Measurements from ENCODE around the gene WDR33.

WDR33 gene

GRCh38 chr2:127662937-127663565 lies 147.9 kb downstream of the WDR33 start:
- Histone ChIP-seq H4K20me1 (ENCODE audit: insufficient read depth) (no peaks in the 10 kb centered on the region), H3K27me3 (ENCODE audit: insufficient read depth, low read depth) (no peaks in the 10 kb centered on the region)

DNA sequence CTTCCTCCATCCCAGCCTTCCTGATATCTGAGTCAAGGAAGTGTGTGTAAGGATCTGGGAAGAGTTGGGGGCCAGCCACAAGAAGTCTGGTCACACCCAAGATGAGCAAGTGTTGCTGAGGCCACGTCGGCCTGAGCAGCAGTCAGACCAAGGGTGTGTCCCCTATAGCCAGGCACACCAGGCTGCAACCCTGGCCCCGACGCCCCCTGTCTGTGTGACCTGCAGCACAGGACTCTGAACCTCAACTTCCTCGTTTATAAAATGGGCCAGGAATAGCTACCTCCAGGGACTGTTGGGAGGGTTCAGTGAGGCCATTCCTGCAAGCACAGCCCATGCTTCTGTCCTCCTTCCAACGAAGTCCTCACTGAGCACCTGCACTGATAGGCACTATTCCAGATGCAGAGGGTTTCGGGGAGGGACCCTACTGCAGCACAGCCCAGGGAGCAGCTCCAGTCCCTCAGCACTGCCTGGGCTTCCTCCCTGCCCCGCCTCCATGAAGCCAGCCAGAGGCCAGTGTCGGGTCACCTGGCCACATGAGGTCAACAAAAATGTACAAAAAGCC lies 148.9 kb downstream of the WDR33 start:
- no peak overlapping the region for H3K27ac ChIP-seq
- H3K4me1 ChIP-seq (ENCODE audit: low read depth, poor library complexity, severe bottlenecking) = no peaks in the 10 kb centered on the region
- no peaks in the 10 kb centered on the region for H4K20me1 ChIP-seq (ENCODE audit: insufficient read depth)
- H3K9ac ChIP-seq = no peak overlapping the region
- no peak overlapping the region for H3K4me3 ChIP-seq (IDR thresholded peaks at IDR 0.05; ENCODE audit: insufficient read depth, low read depth, low read length)
- no peaks in the 10 kb centered on the region for H3K36me3 ChIP-seq (ENCODE audit: insufficient read depth)
- TF ChIP-seq CTCF (conservative IDR thresholded peaks at IDR 0.05; ENCODE audit: low read depth, low read length) = no peak
- no peaks in the 10 kb centered on the region for H3K79me2 ChIP-seq (ENCODE audit: insufficient read depth, low read depth)
- no peak overlapping the region for H2AFZ ChIP-seq (ENCODE audit: low read depth)
- no peak overlapping the region for H3K4me2 ChIP-seq
- H3K27me3 ChIP-seq (ENCODE audit: insufficient read depth, low read depth) = no peaks in the 10 kb centered on the region

More at GRCh38 chr2:127662937-127663565, 147.9 kb downstream of the WDR33 start:
- no peak overlapping the region for H3K27ac ChIP-seq
- no peak overlapping the region for H3K4me3 ChIP-seq (IDR thresholded peaks at IDR 0.05; ENCODE audit: insufficient read depth, low read depth, low read length)
- no peak overlapping the region for H3K4me2 ChIP-seq
- H3K36me3 ChIP-seq (ENCODE audit: insufficient read depth) = no peaks in the 10 kb centered on the region
- no peaks in the 10 kb centered on the region for H3K79me2 ChIP-seq (ENCODE audit: insufficient read depth, low read depth)
- no peak for TF ChIP-seq CTCF (conservative IDR thresholded peaks at IDR 0.05; ENCODE audit: low read depth, low read length)
- no peaks in the 10 kb centered on the region for H3K4me1 ChIP-seq (ENCODE audit: low read depth, poor library complexity, severe bottlenecking)
- H3K9ac ChIP-seq = no peak overlapping the region
- no peak overlapping the region for H2AFZ ChIP-seq (ENCODE audit: low read depth)

GRCh38 chr2:127661072-127661649 lies 149.8 kb downstream of the WDR33 start:
- no peak for TF ChIP-seq CTCF (conservative IDR thresholded peaks at IDR 0.05; ENCODE audit: low read depth, low read length)
- no peaks in the 10 kb centered on the region for H3K4me1 ChIP-seq (ENCODE audit: low read depth, poor library complexity, severe bottlenecking)
- H2AFZ ChIP-seq (ENCODE audit: low read depth) = no peak overlapping the region
- no peak overlapping the region for H3K9ac ChIP-seq
- H3K27me3 ChIP-seq (ENCODE audit: insufficient read depth, low read depth) = no peaks in the 10 kb centered on the region
- no peaks in the 10 kb centered on the region for H3K36me3 ChIP-seq (ENCODE audit: insufficient read depth)
- no peaks in the 10 kb centered on the region for H3K79me2 ChIP-seq (ENCODE audit: insufficient read depth, low read depth)
- no peak overlapping the region for H3K4me2 ChIP-seq
- H3K27ac ChIP-seq = no peak overlapping the region
- H4K20me1 ChIP-seq (ENCODE audit: insufficient read depth) = no peaks in the 10 kb centered on the region
- no peak overlapping the region for H3K4me3 ChIP-seq (IDR thresholded peaks at IDR 0.05; ENCODE audit: insufficient read depth, low read depth, low read length)

DNA sequence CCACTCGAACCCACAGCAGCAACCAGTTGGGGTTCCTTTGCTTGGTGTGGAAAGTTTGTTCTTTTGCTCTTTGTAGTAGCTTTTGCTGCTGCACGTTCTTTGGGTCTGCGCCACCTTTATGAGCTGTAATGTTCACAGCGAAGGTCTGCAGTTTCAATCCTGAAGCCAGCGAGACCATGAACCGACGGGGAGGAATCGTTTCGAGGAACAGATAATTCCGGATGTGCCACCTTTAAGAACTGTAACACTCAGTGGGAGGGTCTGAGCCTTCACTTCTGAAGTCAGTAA lies 150.7 kb downstream of the WDR33 start:
- H3K27me3 ChIP-seq (ENCODE audit: insufficient read depth, low read depth) = no peaks in the 10 kb centered on the region
- H3K4me2 ChIP-seq = no peak overlapping the region
- H4K20me1 ChIP-seq (ENCODE audit: insufficient read depth) = no peaks in the 10 kb centered on the region
- no peak overlapping the region for H3K4me3 ChIP-seq (IDR thresholded peaks at IDR 0.05; ENCODE audit: insufficient read depth, low read depth, low read length)
- no peaks in the 10 kb centered on the region for H3K79me2 ChIP-seq (ENCODE audit: insufficient read depth, low read depth)
- no peak overlapping the region for H3K27ac ChIP-seq
- no peak for TF ChIP-seq CTCF (conservative IDR thresholded peaks at IDR 0.05; ENCODE audit: low read depth, low read length)
- H3K36me3 ChIP-seq (ENCODE audit: insufficient read depth) = no peaks in the 10 kb centered on the region
- no peak overlapping the region for H2AFZ ChIP-seq (ENCODE audit: low read depth)
- no peak overlapping the region for H3K9ac ChIP-seq
- H3K4me1 ChIP-seq (ENCODE audit: low read depth, poor library complexity, severe bottlenecking) = no peaks in the 10 kb centered on the region
